ENCODE measurements around the gene DYNLRB1. TPM values are rescaled to one million over a fixed set of nuclear protein-coding genes. Genes with fewer than 3 reads are reported as not detected.

DYNLRB1 gene
- total and polyA plus RNA-seq, 2 donors (not counting 1 experiment from before 2014, with no cell fraction given): 107 to 352 TPM

- TF ChIP-seq EZH2 (IDR thresholded peaks at IDR 0.05; ENCODE audit: low read length, missing control alignments) (no peak), CTCF (conservative IDR thresholded peaks at IDR 0.05 in 1 of 2, IDR thresholded peaks at IDR 0.05 in 1 of 2; ENCODE audit: low read depth in 1 of 2, low read length in 2 of 2) (peak; percentile 77 to 89)
- no peak overlapping the region for H2AFZ ChIP-seq (ENCODE audit: low read length)
- H3K4me3 ChIP-seq (replicated peaks in 1 of 4; ENCODE audit: control extremely low read depth in 1 of 4, insufficient read depth in 1 of 4, low read depth in 3 of 4, low read length in 4 of 4): no peak overlapping the region
- no peak overlapping the region for H3K9ac ChIP-seq (ENCODE audit: insufficient read depth, low read length)
- H3K27ac ChIP-seq (ENCODE audit: insufficient read depth, low read length): no peak overlapping the region
- peak in 1 of 2 donors; percentile 73 for DNase-seq (ENCODE audit: low read depth in 2 of 2)
- no peaks in the 10 kb centered on the region for H3K27me3 ChIP-seq (ENCODE audit: control insufficient read depth, insufficient read depth, low read length)
- H3K79me2 ChIP-seq (ENCODE audit: control insufficient read depth, insufficient read depth, low read length): no peaks in the 10 kb centered on the region
- H3K36me3 ChIP-seq (ENCODE audit: control insufficient read depth, insufficient read depth, low read length): peaks cover 31% of the 10 kb centered on the region
- H3K4me1 ChIP-seq (ENCODE audit: control insufficient read depth, extremely low read depth, insufficient read depth, low read length): no peaks in the 10 kb centered on the region
- no peak overlapping the region for H3K4me2 ChIP-seq (ENCODE audit: extremely low read depth, insufficient read depth, low read length)
- no peaks in the 10 kb centered on the region for H4K20me1 ChIP-seq (ENCODE audit: control insufficient read depth, extremely low read depth, insufficient read depth, low read length)
- H3K9me3 ChIP-seq (ENCODE audit: control insufficient read depth, insufficient read depth, low read depth, low read length): no peaks in the 10 kb centered on the region
Measured at GRCh38 chr20:34538671-34539123, 22.5 kb downstream of the DYNLRB1 start.

- no peak for DNase-seq (ENCODE audit: low read depth in 2 of 2)
- Histone ChIP-seq H4K20me1 (ENCODE audit: control insufficient read depth, extremely low read depth, insufficient read depth, low read length) (no peaks in the 10 kb centered on the region), H3K9me3 (ENCODE audit: control insufficient read depth, insufficient read depth, low read depth, low read length) (no peaks in the 10 kb centered on the region), H3K4me1 (ENCODE audit: control insufficient read depth, extremely low read depth, insufficient read depth, low read length) (no peaks in the 10 kb centered on the region), H3K27me3 (ENCODE audit: control insufficient read depth, insufficient read depth, low read length) (no peaks in the 10 kb centered on the region), H3K9ac (ENCODE audit: insufficient read depth, low read length) (no peak overlapping the region), H3K27ac (ENCODE audit: insufficient read depth, low read length) (no peak overlapping the region), H3K36me3 (ENCODE audit: control insufficient read depth, insufficient read depth, low read length) (peaks cover 25% of the 10 kb centered on the region), H3K4me2 (ENCODE audit: extremely low read depth, insufficient read depth, low read length) (no peak overlapping the region), H2AFZ (ENCODE audit: low read length) (no peak overlapping the region), H3K79me2 (ENCODE audit: control insufficient read depth, insufficient read depth, low read length) (no peaks in the 10 kb centered on the region), H3K4me3 (replicated peaks in 1 of 4; ENCODE audit: control extremely low read depth in 1 of 4, insufficient read depth in 1 of 4, low read depth in 3 of 4, low read length in 4 of 4) (no peak overlapping the region)
- TF ChIP-seq EZH2 (IDR thresholded peaks at IDR 0.05; ENCODE audit: low read length, missing control alignments): no peak
- no peak for TF ChIP-seq CTCF (conservative IDR thresholded peaks at IDR 0.05 in 1 of 2, IDR thresholded peaks at IDR 0.05 in 1 of 2; ENCODE audit: low read depth in 1 of 2, low read length in 2 of 2)
Measured at GRCh38 chr20:34539756-34540155, 23.5 kb downstream of the DYNLRB1 start.

- Histone ChIP-seq H3K4me3 (replicated peaks in 1 of 4; ENCODE audit: control extremely low read depth in 1 of 4, insufficient read depth in 1 of 4, low read depth in 3 of 4, low read length in 4 of 4) (no peak overlapping the region), H3K36me3 (ENCODE audit: control insufficient read depth, insufficient read depth, low read length) (peaks cover 20% of the 10 kb centered on the region), H3K4me2 (ENCODE audit: extremely low read depth, insufficient read depth, low read length) (no peak overlapping the region), H2AFZ (ENCODE audit: low read length) (no peak overlapping the region), H3K27me3 (ENCODE audit: control insufficient read depth, insufficient read depth, low read length) (no peaks in the 10 kb centered on the region), H3K79me2 (ENCODE audit: control insufficient read depth, insufficient read depth, low read length) (no peaks in the 10 kb centered on the region), H3K9me3 (ENCODE audit: control insufficient read depth, insufficient read depth, low read depth, low read length) (no peaks in the 10 kb centered on the region), H3K4me1 (ENCODE audit: control insufficient read depth, extremely low read depth, insufficient read depth, low read length) (no peaks in the 10 kb centered on the region), H3K27ac (ENCODE audit: insufficient read depth, low read length) (no peak overlapping the region), H4K20me1 (ENCODE audit: control insufficient read depth, extremely low read depth, insufficient read depth, low read length) (no peaks in the 10 kb centered on the region), H3K9ac (ENCODE audit: insufficient read depth, low read length) (no peak overlapping the region)
- TF ChIP-seq EZH2 (IDR thresholded peaks at IDR 0.05; ENCODE audit: low read length, missing control alignments) (no peak), CTCF (conservative IDR thresholded peaks at IDR 0.05 in 1 of 2, IDR thresholded peaks at IDR 0.05 in 1 of 2; ENCODE audit: low read depth in 1 of 2, low read length in 2 of 2) (no peak)
- no peak for DNase-seq (ENCODE audit: low read depth in 2 of 2)
Measured at GRCh38 chr20:34540596-34541263, 24.5 kb downstream of the DYNLRB1 start.

Data from fibroblast of lung (primary cell).